ENCODE data around the gene PCED1A. TPM values are rescaled to one million over a fixed set of nuclear protein-coding genes. Genes with fewer than 3 reads are reported as not detected.

The PCED1A gene
- total and polyA plus RNA-seq, 9 of the 15 experiments (the other 6 are each of a cell fraction or from before 2014, with no cell fraction given) = 1.5 to 11.5 (median 5.9) TPM

- intact Hi-C loops (cut with micrococcal nuclease) (no loop called here), in situ Hi-C loops (cut with MboI) (no loop called here)
- BruUV-seq (replicated peaks) = TSS peak; percentile 74
- no peaks in the 10 kb centered on the region for H3K9me1 ChIP-seq (ENCODE audit: control insufficient read depth, insufficient read depth, low read length)
- peak overlapping the region; percentile 90 for H3K4me2 ChIP-seq (ENCODE audit: insufficient read depth, low read length)
- peaks cover 3% of the 10 kb centered on the region; the same call in 1 of the 3 replicates for H3K79me2 ChIP-seq (ENCODE audit: control insufficient read depth, insufficient read depth, low read length)
- no peaks in the 10 kb centered on the region for H3K9me3 ChIP-seq (replicated peaks; ENCODE audit: control insufficient read depth, insufficient read depth, low read depth, low read length)
- no peaks in the 10 kb centered on the region for H3K36me3 ChIP-seq (ENCODE audit: control insufficient read depth, insufficient read depth, low read length)
- FAIRE-seq (no peak), DNase-seq (ENCODE audit: extremely low read depth in 1 of 4, low spot score in 3 of 4) (peak; percentile 52 to 67 (median 61)), ATAC-seq (peak; percentile 79)
- no peaks in the 10 kb centered on the region for H4K20me1 ChIP-seq (replicated peaks; ENCODE audit: control insufficient read depth, insufficient read depth, low read length)
- H3K27ac ChIP-seq (ENCODE audit: extremely low read depth, low read depth, low read length) = peak overlapping the region; percentile 10; the same call in 1 of the 3 replicates
- ChIA-PET CTCF (ENCODE audit: low intra/inter-chr PET ratio) (interaction anchor here (0.5 kb wide), 1 partner anchor 428 kb away, joined by 6 read pairs; no protein-coding TSS in a partner anchor), POLR2A (interaction anchor here (0.8 to 1.0 kb wide), 4 partner anchors 14 to 30 kb away, joined by 3 read pairs; no protein-coding TSS in a partner anchor)
- peak overlapping the region; percentile 67 for H3K4me3 ChIP-seq
- WGBS (ENCODE audit: insufficient coverage, low coverage, missing lambda C conversion rate) = 7% methylated on average over 14 of the region's 33 CpGs
- peaks cover 9 to 25% of the 10 kb centered on the region in 2 experiments; a peak in 4 of 5 replicates for H3K4me1 ChIP-seq (replicated peaks in 1 of 2; ENCODE audit: control insufficient read depth in 2 of 2, insufficient read depth in 2 of 2, low read length in 2 of 2)
- H3K27me3 ChIP-seq (ENCODE audit: control insufficient read depth in 2 of 2, insufficient read depth in 2 of 2, low read length in 2 of 2) = no peaks in the 10 kb centered on the region
- H2AFZ ChIP-seq (ENCODE audit: low read depth, low read length) = peak overlapping the region; percentile 81
- H3K9ac ChIP-seq (ENCODE audit: insufficient read depth in 1 of 2, low read depth in 2 of 2, low read length in 2 of 2) = peak overlapping the region; percentile 83 to 93
- TF ChIP-seq HMGN3 (IDR thresholded peaks at IDR 0.05; ENCODE audit: borderline replicate concordance, extremely low read depth, insufficient read length, low read depth, low read length) = peak; percentile 3
- no peak for TF ChIP-seq NFIX (CRISPR knock-in tag; IDR thresholded peaks at IDR 0.05; ENCODE audit: low read depth)
- TF ChIP-seq POLR3G (IDR thresholded peaks at IDR 0.05; ENCODE audit: extremely low read depth, insufficient read length, insufficient replicate concordance) = no peak
- no peak for TF ChIP-seq ZBTB49 (CRISPR knock-in tag; IDR thresholded peaks at IDR 0.05; ENCODE audit: borderline replicate concordance)
- TF ChIP-seq SAP30 (IDR thresholded peaks at IDR 0.05; ENCODE audit: borderline replicate concordance, insufficient read depth, low read depth, low read length, poor library complexity, severe bottlenecking) = peak; percentile 59
- no peak for TF ChIP-seq BHLHE40 (IDR thresholded peaks at IDR 0.05; ENCODE audit: low read length)
- TF ChIP-seq FOSL1 (tag; conservative IDR thresholded peaks at IDR 0.05) = 0 out of 2 replicates have a peak, but pooled peaks have one; percentile 8
- no peak for TF ChIP-seq SNAPC5 (CRISPR knock-in tag; IDR thresholded peaks at IDR 0.05)
- TF ChIP-seq PURB (CRISPR knock-in tag; IDR thresholded peaks at IDR 0.05; ENCODE audit: low read depth) = no peak
- no peak for TF ChIP-seq ADNP (tag; IDR thresholded peaks at IDR 0.05)
- no peak for TF ChIP-seq TBP (optimal IDR thresholded peaks at IDR 0.05; ENCODE audit: low read depth, low read length)
- no peak for TF ChIP-seq FOXJ3 (CRISPR knock-in tag; IDR thresholded peaks at IDR 0.05)
- TF ChIP-seq RCOR1 (IDR thresholded peaks at IDR 0.05; ENCODE audit: borderline replicate concordance in 1 of 2, low read depth in 2 of 2, low read length in 2 of 2) = no peak
- 0 out of 2 replicates have a peak, but pooled peaks have one; percentile 2 for TF ChIP-seq CREM (IDR thresholded peaks at IDR 0.05; ENCODE audit: low read depth)
- no peak for TF ChIP-seq SUPT5H (IDR thresholded peaks at IDR 0.05)
- TF ChIP-seq TCF7 (IDR thresholded peaks at IDR 0.05; ENCODE audit: borderline replicate concordance) = no peak
- no peak for TF ChIP-seq TEAD2 (tag; IDR thresholded peaks at IDR 0.05)
- TF ChIP-seq RBM39 (optimal IDR thresholded peaks at IDR 0.05; ENCODE audit: low read depth, low read length) = no peak
- no peak for TF ChIP-seq LEF1 (IDR thresholded peaks at IDR 0.05)
- no peak for TF ChIP-seq ARID2 (IDR thresholded peaks at IDR 0.05)
Measured at GRCh38 chr20:2840967-2841531, 594 bp upstream of the PCED1A start.
